LNCAP (cell line): ENCODE data around the gene FBXO42.

Experiments used
- TF ChIP-seq, protein P1 (sequence below): fragments of 450-650 bp; IDR thresholded peaks from 2 replicates; pipeline ENCODE4 v1.5.1; 2017; ENCODE audit warnings: mild to moderate bottlenecking

Gene FBXO42

DNA sequence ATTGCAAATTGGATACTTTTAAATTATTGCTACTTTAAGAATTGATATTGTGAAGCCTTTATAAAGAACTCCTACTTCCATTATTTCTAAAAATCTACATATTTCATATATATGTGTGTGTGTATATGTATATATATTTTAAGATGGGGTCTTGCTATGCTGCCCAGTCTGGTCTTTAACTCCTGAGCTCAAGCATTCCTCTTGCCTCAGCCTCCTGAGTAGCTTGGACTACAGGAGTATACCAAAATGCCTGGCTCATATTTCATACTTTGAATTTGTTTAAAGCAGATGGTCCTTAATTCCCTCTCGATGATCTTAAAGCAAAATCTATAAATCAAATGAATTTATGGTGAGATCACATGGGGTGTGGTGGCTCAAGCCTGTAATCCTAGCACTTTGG, 90.2 kb downstream of the FBXO42 start:
- TF ChIP-seq, protein P1, sequence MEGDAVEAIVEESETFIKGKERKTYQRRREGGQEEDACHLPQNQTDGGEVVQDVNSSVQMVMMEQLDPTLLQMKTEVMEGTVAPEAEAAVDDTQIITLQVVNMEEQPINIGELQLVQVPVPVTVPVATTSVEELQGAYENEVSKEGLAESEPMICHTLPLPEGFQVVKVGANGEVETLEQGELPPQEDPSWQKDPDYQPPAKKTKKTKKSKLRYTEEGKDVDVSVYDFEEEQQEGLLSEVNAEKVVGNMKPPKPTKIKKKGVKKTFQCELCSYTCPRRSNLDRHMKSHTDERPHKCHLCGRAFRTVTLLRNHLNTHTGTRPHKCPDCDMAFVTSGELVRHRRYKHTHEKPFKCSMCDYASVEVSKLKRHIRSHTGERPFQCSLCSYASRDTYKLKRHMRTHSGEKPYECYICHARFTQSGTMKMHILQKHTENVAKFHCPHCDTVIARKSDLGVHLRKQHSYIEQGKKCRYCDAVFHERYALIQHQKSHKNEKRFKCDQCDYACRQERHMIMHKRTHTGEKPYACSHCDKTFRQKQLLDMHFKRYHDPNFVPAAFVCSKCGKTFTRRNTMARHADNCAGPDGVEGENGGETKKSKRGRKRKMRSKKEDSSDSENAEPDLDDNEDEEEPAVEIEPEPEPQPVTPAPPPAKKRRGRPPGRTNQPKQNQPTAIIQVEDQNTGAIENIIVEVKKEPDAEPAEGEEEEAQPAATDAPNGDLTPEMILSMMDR, result no peak

DNA sequence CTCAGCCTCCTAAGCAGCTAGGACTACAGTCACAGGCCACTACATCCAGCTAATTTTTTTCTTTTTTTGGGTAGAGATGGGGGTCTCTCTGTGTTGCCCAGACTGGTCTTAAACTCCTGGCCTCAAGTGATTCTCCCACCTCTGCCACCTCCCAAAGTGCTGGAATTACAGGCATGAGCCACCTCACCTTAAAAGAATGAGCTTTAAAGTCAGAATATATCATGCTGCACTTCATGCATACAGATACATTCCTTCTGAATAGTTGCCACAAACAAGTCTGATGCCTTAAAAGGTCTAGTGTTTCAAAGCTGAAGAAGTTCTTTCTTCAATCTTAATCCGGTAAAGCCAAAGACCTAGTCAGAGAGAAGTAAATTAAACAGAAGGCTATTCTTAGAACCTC, 91.5 kb downstream of the FBXO42 start:
- TF ChIP-seq, protein P1, result no peak

DNA sequence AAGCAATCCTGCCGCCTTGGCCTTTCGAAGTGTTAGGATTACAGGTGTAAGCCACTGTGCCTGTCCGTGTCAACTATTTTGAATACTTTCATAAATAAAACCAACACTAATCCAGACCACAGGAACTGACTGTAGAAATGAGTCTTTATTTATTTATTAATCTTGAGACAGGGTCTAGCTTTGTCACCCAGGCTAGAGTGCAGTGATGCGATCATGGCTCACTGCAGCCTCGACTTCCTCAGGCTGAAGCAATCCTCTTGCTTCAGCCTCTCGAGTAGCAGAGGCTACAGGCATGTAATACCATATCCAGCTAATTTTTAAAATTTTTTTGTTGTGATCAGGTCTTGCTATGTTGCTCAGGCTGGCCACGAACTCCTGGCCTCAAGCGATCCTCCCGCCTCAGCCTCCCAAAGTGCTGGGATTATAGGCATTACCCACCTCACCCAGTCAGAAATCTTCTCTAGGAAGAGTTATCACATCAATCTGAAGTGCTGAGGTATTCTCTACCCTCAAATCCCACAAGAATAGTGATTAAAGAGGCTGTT, 93.6 kb downstream of the FBXO42 start:
- TF ChIP-seq, protein P1, result no peak

DNA sequence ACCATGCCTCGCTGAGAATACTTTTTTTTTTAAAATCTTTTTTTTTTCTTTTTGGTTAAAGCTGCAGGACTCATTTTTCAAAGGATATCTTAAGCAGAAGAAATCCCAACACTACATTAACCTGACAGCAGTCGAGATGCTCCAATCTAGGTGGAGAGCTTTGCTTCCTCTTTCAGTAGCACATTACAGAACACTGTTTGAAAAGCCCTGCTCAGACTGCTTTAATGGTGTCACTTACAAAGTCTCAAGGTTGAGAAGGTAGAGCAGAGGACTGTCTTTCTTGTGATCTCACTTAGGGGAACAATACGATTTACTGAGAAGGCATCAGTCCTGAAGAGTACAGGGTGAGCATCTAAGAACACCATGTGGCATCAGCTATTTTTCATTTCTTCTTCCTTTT, 94.3 kb downstream of the FBXO42 start:
- TF ChIP-seq, protein P1, result no peak

DNA sequence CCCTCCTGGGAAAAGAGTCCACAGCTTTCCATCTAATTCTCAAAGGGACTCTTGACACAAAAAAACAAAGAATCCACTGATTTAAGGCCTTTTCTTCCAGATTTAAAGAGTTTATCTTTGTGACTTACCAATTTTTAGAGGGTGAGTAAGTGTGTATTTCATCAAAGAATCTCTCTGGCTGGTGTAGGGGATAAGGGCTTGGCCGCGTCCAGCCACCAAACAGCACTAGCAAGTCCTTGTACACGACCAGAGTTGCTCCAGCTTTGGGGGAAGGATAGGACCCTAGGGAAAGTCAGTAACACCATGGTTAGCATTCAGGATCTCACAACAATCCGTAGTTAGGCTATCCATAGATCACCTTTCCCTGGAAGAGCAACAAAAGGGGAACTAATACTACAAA, 95.8 kb downstream of the FBXO42 start:
- TF ChIP-seq, protein P1, result no peak

DNA sequence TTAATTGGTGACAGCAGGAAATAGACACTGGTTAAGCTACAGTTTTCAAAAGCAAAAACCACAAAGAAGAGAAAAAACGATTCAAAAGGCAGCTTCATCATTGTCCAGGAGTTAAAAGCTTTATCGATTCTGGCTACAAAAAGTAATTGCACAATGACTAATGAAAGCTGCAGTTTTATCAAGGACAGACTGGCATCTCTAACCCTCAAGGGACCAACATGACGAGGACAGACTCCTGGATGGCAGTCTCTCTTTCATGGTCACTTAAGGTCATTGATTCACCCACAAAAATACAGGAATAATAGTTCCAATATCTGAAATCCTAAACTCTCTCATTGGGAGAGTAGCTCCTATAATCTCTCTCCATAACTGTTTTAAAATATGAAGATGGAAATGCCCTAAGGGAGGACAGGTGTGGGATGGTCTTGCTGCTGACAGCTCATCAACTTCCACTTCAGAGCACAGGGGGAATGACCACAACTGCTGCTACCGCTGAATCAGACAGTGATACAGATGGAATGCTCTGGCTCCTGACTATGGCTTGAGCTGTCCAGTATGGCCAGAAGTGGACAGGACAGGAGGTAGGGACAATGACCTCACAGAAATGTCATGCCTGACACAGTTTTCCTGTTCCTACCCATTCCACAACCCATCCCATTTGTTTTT, 97.9 kb downstream of the FBXO42 start:
- TF ChIP-seq, protein P1, result no peak

DNA sequence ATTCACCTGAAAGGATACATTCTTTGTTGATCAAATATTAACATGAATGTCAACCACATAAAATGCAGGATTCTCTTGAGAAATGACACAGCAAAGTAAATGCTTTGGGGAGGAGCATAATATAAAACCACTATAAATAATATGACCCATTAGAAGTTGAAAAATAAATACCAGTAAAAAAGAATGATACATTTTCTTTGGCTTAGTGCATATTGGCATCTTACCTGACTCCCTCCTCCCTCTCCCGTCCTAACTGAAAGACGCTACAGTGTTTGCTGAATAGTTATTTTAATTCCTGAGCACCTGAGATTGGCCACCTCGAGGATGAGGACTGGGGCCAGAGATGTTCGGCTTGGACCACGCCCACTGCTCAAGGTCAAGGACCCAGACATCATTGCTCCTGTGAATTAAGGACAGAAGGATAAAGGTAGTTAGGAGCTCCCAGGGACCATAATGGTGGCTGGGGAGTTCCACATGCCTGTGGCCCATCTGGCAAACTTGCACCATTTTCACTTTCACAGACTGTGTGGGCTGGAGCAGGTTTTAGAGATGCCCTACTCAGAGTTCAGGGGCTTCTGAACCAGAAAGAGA, 98.9 kb downstream of the FBXO42 start:
- TF ChIP-seq, protein P1, result no peak
